Measurements from ENCODE around the gene IER3.

Gene IER3, protein sequence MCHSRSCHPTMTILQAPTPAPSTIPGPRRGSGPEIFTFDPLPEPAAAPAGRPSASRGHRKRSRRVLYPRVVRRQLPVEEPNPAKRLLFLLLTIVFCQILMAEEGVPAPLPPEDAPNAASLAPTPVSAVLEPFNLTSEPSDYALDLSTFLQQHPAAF

DNA sequence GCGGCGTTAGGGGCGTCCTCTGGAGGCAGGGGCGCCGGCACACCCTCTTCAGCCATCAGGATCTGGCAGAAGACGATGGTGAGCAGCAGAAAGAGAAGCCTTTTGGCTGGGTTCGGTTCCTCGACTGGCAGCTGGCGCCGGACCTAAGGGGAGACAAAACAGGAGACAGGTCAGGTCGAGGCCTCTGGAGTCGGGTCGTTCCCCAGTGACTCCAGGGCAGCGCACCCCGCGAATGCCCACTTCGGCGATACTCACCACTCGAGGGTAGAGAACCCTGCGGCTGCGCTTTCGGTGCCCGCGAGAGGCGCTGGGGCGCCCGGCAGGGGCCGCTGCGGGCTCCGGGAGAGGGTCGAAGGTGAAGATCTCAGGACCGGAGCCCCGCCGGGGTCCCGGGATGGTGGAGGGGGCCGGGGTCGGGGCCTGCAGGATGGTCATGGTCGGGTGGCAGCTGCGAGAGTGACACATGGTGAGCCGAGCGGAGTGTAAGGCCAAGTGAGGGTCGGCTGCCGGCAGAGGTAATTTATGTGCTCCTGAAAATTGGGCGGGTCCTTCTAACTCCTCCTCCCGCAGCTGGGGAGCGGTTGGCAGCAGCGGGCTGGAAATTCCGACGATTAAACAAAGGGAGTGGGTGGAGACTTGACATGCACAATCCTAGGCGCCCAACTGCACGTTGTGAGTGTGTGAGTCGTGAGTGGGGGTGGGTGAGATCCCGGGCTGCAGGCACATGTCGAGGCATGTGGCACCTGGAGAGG, at the start of gene IER3:
Gene IER3, minus strand, starts transcription at position 494 of the 752 bp plus-strand sequence. Its CDS starts 29 bp downstream, at position 465.
- peak; percentile 26 for DNase-seq

DNA sequence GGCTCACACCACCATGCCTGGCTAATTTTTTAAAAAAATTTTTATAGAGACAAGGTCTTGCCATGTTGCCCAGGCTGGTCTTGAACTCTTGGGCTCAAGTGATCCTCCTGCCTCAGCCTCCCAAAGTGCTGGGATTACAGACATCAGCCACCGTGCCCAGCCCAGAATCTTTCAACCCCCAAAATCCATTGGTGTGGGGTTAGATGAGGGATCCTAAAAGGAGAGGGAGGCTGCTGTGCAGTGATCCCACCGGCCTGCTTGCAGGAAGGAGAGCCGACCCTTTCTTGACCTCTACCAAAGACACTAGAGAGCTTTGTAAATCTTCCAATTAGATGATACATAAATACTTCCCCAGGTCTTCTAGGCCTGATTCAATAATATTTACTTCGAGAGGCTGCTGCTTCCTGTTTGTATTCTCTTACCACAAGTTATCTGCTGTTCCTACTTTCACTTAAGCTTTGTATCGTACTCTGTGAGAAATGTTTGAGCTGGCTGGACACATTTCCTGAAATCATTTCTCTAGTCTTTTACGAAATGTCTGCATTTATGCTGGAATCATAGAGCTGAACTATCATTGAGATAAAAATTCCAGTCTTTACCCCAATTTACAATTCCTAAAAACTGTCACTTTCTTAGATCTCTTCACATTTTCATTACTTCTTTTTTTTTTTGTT, 49.3 kb upstream of the IER3 start:
- DNase-seq, result no peak

GRCh38 chr6:30792786-30793185, 48.4 kb upstream of the IER3 start:
- DNase-seq, result no peak

DNA sequence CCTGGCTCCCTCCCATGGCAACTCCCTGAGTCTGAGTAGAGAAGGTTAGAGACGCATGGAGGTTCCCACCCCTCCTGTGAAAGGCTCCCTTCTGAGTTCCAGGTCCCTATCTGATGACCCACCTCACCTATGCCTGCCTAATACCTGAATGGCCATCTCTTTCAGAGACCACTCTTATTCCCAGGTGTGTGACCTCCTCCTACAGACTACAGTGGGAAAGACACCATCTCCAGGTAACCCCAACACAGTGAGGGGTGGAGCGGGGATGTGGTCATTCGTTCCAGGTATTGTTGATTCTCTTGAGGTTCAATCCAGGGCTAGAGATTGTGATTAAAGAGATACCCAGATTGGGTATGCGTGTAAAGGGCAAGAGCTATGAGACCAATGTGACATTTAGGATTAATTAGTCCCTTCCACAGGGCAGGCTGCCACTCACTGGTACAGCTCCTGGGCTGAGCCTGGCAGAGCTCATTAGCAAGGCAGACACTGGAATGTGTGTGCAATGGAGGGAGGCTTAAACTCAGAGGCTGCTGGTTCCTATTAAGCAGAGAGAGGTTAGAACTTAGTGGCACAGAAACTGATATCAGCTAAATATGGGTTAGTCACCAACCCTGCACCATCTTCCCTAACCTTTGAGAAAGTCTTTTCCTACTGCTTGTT, 46.5 kb upstream of the IER3 start:
- DNase-seq, result no peak

DNA sequence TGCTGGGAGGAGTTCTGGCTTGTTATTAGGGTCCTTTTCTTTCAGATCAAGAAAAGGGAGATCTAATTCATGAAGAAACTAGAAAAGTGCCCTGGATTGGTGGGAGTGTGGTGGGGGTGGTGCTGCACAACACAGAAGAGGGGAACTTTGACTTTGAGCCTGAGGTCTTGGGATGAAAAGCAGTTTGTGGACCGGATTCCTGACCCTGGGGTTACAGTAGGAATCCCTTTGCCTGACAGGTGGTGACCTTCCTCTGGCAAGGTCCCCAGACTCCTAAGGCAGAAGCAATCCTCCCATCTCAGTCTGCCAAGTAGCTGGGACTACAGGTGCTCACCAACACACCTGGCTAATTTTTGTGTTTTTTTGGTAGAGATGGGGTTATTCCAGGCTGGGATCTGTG, 45.3 kb upstream of the IER3 start:
- no peak for DNase-seq

- no peak for DNase-seq
Observed at GRCh38 chr6:30787954-30788353, 43.6 kb upstream of the IER3 start.

GRCh38 chr6:30782425-30783014, 38.2 kb upstream of the IER3 start:
- DNase-seq, result no peak

- peak; percentile 69 for DNase-seq
Observed at GRCh38 chr6:30781743-30782424, 37.5 kb upstream of the IER3 start.

DNA sequence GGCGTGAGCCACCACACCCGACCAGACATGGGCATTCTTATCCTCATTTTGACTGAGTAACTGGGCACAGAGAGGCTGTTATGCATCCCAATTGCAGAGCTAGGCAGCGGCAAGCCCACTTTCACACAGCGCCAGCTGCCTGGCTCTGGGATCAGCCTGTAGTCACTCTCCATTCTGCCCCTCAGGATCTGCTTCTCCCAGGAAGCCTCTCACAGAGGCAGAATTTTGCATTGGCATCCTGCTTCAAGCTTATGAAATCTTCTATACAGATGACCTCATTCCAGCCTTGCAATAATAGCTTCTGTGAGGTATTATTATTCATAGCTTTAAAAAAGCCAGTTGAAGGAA, 37.0 kb upstream of the IER3 start:
- DNase-seq, result no peak

DNA sequence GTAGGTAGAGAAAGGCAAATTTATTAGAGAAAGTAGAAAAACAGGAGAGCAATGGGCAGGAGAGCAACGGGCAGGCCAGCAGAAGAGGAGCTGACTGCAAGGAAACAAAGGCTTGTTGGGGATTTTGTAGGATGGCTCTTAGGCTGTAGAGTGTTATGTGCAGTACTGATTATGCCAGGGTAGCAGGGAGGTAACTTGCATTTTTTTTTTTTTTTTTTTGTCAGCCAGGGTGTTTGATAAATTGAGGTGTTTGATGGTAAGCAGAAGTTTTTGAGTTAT, 36.2 kb upstream of the IER3 start:
- no peak for DNase-seq

DNA sequence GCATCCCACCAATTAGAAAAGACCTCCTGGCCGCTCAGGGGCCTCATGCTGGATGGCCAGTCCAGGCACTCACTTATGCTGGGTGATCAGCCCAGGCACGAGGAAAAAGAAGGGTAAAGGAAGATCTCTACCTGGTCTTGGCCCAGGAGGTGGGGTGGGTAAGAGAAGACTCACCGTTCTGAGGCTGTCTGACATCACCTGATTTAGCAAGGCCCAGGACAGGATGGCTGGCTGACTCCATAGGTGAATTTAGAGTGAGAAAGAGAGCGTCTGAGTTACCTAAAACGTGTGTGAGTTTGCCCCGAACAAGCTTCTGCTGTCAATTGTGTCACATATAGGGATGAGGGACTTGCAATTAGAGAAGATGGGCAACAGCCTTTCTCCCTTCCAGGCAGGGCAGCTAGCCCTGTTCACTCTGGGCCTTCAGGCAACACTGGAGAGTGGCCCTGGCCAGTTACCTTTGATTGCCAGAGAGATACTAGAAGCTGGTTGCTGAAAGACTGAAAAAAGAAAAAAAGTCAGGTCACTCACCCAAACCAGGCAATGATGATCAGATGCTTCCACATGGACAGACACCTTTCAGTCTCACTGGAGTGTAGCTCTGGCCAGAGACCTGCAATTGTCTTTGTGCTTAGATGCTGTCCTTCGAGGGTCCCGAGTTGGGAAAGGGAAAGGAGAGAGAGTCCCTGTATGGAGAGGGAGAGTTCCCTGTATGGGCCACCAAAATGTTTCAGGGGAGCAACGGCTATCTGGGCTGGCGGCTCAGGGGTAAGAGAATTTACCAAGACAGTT, 35.7 kb upstream of the IER3 start:
- no peak for DNase-seq

- no peak for DNase-seq
Observed at GRCh38 chr6:30778001-30778635, 33.8 kb upstream of the IER3 start.

- no peak for DNase-seq
Observed at GRCh38 chr6:30777155-30777485, 32.8 kb upstream of the IER3 start.

GRCh38 chr6:30776390-30777154, 32.2 kb upstream of the IER3 start:
- DNase-seq, result no peak

DNA sequence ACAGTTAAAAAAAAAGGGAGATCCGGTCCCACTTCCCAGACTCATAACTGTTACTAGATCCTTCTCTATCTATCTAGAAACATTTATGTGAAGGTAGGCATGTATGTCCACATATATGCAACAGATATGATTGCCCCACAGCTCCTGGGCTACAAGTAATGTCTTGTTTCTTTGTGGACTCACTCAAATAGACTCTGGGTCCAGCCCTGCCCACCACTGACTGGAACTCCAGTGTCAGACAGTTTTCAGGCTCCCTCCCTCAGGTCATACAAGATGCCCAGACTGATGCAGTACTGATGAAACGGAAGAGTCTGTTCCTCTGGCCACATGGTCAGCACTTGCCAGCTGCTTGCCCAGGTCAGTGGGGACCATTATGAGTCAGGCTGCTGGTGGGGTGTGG, 30.8 kb upstream of the IER3 start:
- no peak for DNase-seq

GRCh38 chr6:30774701-30775100, 30.4 kb upstream of the IER3 start:
- no peak for DNase-seq

GRCh38 chr6:30770592-30770991, 26.2 kb upstream of the IER3 start:
- DNase-seq, result no peak

DNA sequence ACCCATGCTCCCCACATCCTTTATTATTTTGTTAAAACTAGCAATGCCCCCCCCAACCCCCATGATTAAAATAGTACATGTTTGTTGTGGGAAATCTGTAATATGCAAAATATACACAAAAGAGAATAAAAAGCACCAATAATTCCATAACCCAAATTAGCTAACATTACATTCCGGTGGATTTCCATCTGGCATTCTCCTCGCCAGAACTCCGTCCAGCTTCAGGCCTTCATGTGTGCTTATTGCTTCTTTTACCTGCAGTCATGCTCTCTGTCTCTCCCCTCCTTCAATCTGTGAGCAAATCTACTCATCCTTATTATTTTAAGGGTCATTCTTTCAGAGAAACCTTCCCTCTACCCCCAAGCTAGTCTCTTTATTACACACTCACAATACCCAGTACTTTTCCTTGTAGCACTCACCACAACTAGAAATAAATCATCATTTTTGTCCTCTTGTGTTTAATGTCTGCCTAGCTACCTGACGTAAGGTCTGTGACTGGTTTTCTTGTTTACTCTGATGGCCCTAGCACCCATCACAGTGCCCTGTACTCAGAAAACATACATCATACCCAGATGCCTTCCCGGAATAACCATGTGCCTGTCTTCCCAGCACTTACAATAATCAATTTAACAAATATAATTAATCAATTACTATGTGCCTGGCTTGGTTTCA, 25.6 kb upstream of the IER3 start:
- no peak for DNase-seq

- no peak for DNase-seq
Observed at GRCh38 chr6:30769088-30769852, 24.9 kb upstream of the IER3 start.

DNA sequence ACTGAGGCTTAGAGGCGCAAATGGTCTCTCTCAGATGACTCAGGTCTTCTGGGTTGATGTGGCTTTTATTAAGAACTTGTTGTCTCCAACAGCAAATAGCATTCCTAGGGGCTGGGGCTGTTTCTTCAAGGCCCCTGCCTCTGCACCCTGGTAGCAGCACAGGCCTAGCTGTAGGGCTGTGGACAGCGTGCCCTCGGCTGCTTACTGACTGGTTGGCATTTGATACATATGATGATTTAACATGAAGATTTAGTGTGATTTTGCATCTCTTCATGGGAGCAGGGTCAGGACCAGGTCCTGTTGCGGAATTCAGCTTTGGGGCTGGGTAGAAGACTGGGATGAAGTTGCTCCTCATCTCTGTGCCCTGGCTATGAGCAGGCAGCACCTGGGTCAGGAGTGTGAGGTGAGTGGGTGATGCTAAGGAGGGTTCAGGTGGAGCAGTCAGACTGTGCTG, 24.3 kb upstream of the IER3 start:
- DNase-seq, result no peak
